ENCODE data around the gene SLC18B1.

The SLC18B1 gene

DNA sequence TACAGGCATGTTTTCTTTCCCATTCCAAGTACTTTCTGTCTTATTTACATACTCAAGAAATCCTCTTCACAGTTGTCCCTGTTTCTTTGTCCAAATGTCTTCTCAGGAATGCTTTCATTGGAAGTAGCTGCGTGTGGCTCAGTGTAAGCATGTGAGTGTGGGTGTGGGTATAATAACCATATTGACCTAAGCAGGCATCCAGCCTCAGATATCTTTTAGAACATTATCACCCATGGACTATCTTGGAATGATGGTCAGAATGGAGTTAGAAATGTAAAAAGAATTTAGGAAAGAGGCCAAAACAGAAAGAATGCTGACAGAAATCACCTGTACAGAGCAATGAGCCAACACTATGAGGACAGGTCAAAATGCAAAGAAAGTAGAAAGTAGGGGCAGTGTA, 57.2 kb downstream of the SLC18B1 start:
- DNase-seq: no peak

DNA sequence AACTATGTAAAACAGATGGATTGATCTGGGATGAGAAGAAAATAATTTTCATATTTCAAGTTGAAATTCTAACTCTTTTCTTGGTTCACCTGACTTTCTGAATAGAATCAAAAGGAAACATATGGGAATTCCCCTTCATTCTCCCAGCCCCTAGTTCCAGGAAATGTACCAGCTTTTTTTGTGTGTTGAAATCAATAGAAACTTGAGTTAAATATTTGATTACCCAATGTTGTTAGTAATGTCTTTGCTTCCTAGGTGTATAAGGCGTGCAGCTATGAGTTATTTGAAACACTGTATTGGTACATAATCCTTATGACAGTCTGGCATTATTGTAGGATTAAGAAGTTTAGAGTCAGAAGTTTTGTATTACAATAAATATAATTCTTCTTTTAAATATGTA, 62.2 kb downstream of the SLC18B1 start:
- DNase-seq: no peak

DNA sequence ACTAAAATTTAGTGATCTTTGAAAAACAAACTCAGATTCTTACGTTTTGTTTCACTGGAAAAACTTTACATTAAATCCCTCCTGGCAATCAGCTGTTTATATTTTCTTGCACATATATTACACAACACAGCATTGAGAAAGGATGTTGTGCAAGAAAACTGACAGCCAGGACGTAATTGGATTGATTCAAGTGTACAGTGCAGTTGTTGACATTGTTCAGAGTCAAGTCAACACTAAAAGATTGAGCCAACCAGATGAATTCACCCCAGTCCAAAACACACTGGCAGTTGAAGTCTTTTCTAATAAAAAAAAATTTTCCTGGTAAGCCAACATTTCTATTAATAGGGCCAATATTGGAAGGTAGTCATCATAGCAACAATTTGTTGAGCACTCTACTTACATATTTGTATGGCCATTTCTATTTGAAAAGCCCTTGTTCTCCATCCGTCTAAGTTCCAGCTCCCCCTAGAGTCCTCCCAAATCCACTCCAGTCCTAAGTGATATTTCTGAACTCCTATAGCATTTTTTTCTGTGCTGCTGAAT, 63.7 kb downstream of the SLC18B1 start:
- no peak for DNase-seq

DNA sequence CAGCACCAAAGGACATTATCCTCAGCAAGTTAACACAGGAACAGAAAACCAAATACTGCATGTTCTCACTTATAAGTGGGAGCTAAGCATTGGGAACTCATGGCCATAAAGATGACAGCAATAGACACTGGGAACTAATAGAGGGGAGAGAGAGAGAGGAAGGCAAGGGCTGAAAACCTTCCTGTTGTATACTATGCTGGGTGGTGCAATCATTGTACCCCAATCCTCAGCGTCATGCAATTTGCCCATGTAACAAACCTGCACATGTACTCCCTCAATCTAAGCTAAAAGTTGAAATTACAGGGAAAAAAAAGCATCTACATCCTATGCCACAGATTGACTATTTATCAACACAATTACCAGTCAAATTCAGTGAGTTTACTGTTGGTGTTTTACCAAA, 64.6 kb downstream of the SLC18B1 start:
- no peak for DNase-seq

DNA sequence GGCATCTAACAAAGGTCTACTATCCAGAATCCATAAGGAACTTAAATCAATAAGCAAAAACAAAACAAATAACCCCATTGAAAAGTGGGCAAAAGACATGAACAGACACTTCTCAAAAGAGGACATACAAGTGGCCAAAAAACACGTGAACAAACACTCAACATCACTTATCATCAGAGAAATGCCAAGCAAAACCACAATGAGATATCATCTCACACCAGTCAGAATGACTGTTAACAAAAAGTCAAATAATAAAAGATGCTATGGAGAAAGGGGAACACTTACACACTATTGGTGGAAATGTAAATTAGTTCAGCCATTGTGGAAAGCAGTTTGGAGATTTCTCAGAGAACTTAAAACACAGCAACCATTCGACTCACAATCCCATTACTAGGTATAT, 65.2 kb downstream of the SLC18B1 start:
- no peak for DNase-seq

DNA sequence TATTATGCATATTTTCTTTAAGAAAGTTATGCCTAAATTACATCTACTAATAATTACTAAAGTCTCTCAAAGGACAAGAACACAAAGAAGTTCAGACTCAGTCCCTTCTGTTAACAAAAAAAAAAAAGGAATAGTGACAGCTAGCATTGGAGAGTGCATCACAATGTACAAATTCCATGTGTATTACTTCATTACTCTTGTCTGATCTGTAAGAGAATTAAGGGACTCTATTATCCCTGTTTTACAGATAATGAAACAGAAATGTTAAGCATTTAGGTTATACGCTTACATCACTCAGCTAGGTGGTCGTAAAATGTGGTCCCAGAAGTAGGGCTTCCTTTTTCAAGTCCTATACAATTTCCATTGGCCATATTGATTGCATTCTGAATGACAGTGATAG, 67.4 kb downstream of the SLC18B1 start:
- DNase-seq: no peak

DNA sequence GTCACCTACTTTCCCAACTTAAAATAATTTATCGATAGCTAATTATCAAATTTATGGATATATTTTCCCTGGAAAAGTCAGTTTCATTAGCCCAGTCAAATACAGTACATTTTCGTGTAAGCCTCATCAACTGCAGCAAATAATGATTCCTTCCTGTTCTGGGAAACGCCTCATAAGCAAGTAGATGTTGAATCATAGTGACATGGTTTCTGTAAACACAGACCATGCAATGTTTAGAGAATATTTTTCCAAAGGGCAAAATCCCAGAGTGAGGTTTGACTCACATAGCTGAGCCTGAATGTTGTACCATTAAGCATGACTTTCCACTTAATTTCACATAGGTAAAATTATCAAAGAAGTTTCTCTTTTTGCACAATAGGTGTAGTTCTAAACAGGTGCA, 67.9 kb downstream of the SLC18B1 start:
- no peak for DNase-seq

DNA sequence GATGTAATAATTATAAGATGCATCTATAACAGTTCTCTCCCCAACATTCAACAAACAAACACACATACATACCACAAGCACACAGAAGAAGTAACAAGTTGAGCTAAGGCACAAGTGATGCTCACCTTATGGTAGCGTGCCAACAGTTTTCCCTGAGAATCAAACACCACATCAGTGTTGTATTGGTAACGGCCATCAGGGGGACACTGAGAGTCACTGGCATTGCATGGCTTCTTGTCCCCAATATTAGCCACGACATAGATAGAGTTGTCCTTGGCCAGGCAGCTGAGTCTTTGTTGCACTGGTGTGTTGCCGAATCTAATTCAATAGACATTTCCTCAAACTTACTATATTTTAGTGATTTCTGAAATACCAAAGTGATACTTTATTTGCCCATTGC, 69.8 kb downstream of the SLC18B1 start:
- DNase-seq: no peak

DNA sequence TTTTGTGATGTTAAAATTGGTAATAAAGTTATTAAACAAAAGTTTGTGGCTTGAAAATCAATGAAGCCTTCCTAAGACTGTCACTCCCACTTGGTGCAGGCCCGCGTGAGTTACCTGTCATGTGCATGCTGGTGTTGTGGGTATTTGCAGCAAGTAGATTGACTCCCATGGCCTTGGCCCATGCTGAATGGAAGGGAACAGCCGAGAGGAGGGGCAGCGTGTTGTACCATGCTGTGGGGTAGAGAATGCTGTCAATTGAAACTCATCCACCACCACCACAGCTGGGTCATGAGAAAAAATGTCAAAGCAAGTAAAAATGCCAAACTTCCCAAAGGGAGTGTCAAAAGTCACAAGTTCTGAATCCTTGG, 71.8 kb downstream of the SLC18B1 start:
- no peak for DNase-seq

DNA sequence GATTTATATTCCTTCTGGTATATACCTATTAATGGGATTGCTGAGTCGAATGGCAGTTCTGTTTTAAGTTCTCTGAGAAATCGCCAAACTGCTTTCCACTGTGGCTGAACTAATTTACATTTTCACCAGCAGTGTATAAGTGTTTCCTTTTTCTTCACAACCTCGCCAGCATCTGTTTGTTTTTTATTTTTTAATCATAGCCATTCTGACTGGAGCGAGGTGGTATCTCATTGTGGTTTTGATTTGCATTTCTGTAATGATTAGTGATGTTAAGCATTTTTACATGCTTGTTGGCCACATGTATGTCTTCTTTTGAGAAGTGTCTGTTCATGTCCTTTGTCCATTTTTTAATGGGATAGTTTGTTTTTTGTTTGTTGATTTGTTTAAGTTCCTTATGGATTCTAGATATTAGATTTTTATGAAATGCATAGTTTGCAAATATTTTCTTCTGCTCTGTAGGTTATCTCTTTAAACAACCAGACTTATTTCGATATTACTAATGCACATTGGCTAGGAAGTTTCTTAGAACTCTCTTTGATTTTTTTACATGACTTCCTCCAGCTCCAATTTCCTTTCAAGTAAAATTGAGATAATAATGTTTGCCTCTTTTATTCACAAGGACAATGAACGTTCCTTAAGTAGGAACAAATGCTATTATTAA, 72.4 kb downstream of the SLC18B1 start:
- DNase-seq: no peak

DNA sequence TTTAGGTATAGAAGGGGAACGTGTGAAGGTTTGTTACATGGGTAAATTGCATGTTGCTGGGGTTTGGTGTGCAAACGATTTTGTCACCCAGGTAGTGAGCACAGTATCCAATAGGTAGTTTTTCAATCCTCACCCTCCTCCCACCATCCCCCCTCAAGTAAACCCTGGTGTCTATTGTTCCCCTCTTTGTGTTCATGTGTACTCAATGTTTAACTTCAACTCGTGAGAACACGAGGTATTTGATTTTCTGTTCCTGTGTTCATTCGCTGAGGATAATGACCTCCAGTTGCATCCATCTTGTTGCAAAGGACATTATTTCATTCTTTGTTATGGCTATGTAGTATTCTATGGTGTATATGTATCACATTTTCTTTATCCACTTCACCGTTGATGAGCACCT, 73.0 kb downstream of the SLC18B1 start:
- no peak for DNase-seq

DNA sequence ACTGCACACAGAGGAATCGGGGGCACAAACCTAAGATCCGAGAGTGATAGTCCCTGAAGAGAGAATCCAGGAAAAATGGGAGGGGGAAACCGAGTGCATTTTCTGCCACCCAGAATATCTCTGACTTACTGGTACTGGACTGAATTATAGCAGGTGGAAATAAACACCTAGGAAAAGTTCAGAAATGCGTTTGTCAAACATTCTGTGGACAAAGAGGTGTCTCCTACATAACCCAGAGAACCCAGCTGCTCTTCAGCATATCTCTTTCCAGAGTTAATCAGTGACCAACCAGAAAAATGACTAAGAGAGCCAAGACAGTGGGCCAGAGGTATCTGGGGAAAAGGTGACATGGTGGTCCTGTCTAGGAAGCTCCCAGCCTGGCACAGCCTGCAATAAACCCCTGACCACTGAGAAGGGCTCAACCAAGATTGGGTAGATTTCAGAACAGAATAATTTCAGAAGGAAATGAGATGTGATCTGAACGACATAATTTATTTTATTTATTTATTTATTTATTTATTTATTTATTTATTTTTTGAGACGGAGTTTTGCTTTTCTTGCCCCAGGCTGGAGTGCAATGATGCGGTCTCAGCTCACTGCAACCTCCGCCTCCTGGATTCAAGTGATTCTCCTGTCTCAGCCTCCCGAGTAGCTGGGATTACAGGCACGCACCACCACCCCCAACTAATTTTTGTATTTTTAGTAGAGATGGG, 78.5 kb downstream of the SLC18B1 start:
- no peak for DNase-seq

All from NCI-H2081 treated with DMSO at 0.1 percent for 48 hours (cell line).